Measurements from ENCODE around the gene LINGO1.

The LINGO1 gene

GRCh38 chr15:77565378-77565915, 67.3 kb downstream of the LINGO1 start:
- 70% methylated on average over 25 of the region's 25 CpGs for WGBS

GRCh38 chr15:77564938-77565337, 67.8 kb downstream of the LINGO1 start:
- no peak overlapping the region for H2BK15ac ChIP-seq (ENCODE audit: low read depth, poor library complexity, severe bottlenecking)
- no peak overlapping the region for H4K91ac ChIP-seq (ENCODE audit: low read length)
- no peak for DNase-seq
- H3K18ac ChIP-seq (ENCODE audit: low read depth in 1 of 2, low read length in 2 of 2), result no peak overlapping the region
- H3K27ac ChIP-seq (ENCODE audit: low read length, poor library complexity, severe bottlenecking), result no peak overlapping the region
- H3K4me1 ChIP-seq (ENCODE audit: control insufficient read depth, insufficient read depth, low read depth, low read length), result peaks cover 15% of the 10 kb centered on the region
- no peak overlapping the region for H2BK5ac ChIP-seq (ENCODE audit: low read depth, low read length, poor library complexity, severe bottlenecking)
- no peak overlapping the region for H3K9ac ChIP-seq (ENCODE audit: low read length)
- peak overlapping the region; percentile 56 for H4K8ac ChIP-seq (ENCODE audit: low read length)
- H2BK120ac ChIP-seq (ENCODE audit: low read depth, low read length), result no peak overlapping the region
- H3K23ac ChIP-seq (ENCODE audit: low read length in 2 of 2), result no peak overlapping the region
- H3K4ac ChIP-seq (ENCODE audit: low read depth in 1 of 2, low read length in 2 of 2), result no peak overlapping the region
- no peaks in the 10 kb centered on the region for H3K79me1 ChIP-seq (replicated peaks; ENCODE audit: low read length, poor library complexity, severe bottlenecking)
- no peak overlapping the region for H2AFZ ChIP-seq (ENCODE audit: low read depth, low read length)
- no peak overlapping the region for H2BK12ac ChIP-seq (ENCODE audit: low read length in 2 of 2)
- WGBS, result 69% methylated on average over 9 of the region's 9 CpGs
- H3K14ac ChIP-seq (ENCODE audit: low read length in 2 of 2), result no peak overlapping the region
- peaks cover 23 to 41% of the 10 kb centered on the region in 2 experiments for H3K27me3 ChIP-seq (ENCODE audit: control insufficient read depth in 1 of 2, insufficient read depth in 1 of 2, low read length in 2 of 2)
- no peaks in the 10 kb centered on the region for H3K9me3 ChIP-seq (ENCODE audit: control insufficient read depth, low read length)
- H3K4me3 ChIP-seq (ENCODE audit: insufficient read depth in 1 of 2, low read depth in 1 of 2, low read length in 2 of 2), result no peak overlapping the region
- no peak overlapping the region for H2AK5ac ChIP-seq (ENCODE audit: low read length, severe bottlenecking)
- no peaks in the 10 kb centered on the region for H3K36me3 ChIP-seq (ENCODE audit: control insufficient read depth in 1 of 2, insufficient read depth in 2 of 2, low read depth in 1 of 2, low read length in 2 of 2)
- no peak overlapping the region for H3K4me2 ChIP-seq (ENCODE audit: low read length, poor library complexity, severe bottlenecking)

More at GRCh38 chr15:77565378-77565915, 67.3 kb downstream of the LINGO1 start:
- H3K27ac ChIP-seq (ENCODE audit: low read length, poor library complexity, severe bottlenecking), result no peak overlapping the region
- H2AK5ac ChIP-seq (ENCODE audit: low read length, severe bottlenecking), result no peak overlapping the region
- peak overlapping the region; percentile 27 for H4K8ac ChIP-seq (ENCODE audit: low read length)
- H3K23ac ChIP-seq (ENCODE audit: low read length in 2 of 2), result no peak overlapping the region
- H2BK12ac ChIP-seq (ENCODE audit: low read length in 2 of 2), result no peak overlapping the region
- H3K14ac ChIP-seq (ENCODE audit: low read length in 2 of 2), result peak overlapping the region in 1 of 2 experiments; percentile 26
- H3K9ac ChIP-seq (ENCODE audit: low read length), result no peak overlapping the region
- no peak overlapping the region for H2BK120ac ChIP-seq (ENCODE audit: low read depth, low read length)
- peak overlapping the region; percentile 83 for H2BK15ac ChIP-seq (ENCODE audit: low read depth, poor library complexity, severe bottlenecking)
- H2BK5ac ChIP-seq (ENCODE audit: low read depth, low read length, poor library complexity, severe bottlenecking), result peak overlapping the region; percentile 49
- H3K4me3 ChIP-seq (ENCODE audit: insufficient read depth in 1 of 2, low read depth in 1 of 2, low read length in 2 of 2), result no peak overlapping the region
- no peak overlapping the region for H2AFZ ChIP-seq (ENCODE audit: low read depth, low read length)
- peak overlapping the region; percentile 58 for H4K91ac ChIP-seq (ENCODE audit: low read length)
- no peak overlapping the region for H3K18ac ChIP-seq (ENCODE audit: low read depth in 1 of 2, low read length in 2 of 2)
- H3K79me1 ChIP-seq (replicated peaks; ENCODE audit: low read length, poor library complexity, severe bottlenecking), result no peaks in the 10 kb centered on the region
- peak; percentile 28 for DNase-seq
- H3K9me3 ChIP-seq (ENCODE audit: control insufficient read depth, low read length), result no peaks in the 10 kb centered on the region
- no peaks in the 10 kb centered on the region for H3K36me3 ChIP-seq (ENCODE audit: control insufficient read depth in 1 of 2, insufficient read depth in 2 of 2, low read depth in 1 of 2, low read length in 2 of 2)
- no peak overlapping the region for H3K4me2 ChIP-seq (ENCODE audit: low read length, poor library complexity, severe bottlenecking)
- peaks cover 16% of the 10 kb centered on the region for H3K4me1 ChIP-seq (ENCODE audit: control insufficient read depth, insufficient read depth, low read depth, low read length)
- no peak overlapping the region for H3K4ac ChIP-seq (ENCODE audit: low read depth in 1 of 2, low read length in 2 of 2)
- peaks cover 23 to 41% of the 10 kb centered on the region in 2 experiments for H3K27me3 ChIP-seq (ENCODE audit: control insufficient read depth in 1 of 2, insufficient read depth in 1 of 2, low read length in 2 of 2)

GRCh38 chr15:77564341-77564740, 68.4 kb downstream of the LINGO1 start:
- Histone ChIP-seq H4K8ac (ENCODE audit: low read length) (no peak overlapping the region), H3K4ac (ENCODE audit: low read depth in 1 of 2, low read length in 2 of 2) (no peak overlapping the region), H3K36me3 (ENCODE audit: control insufficient read depth in 1 of 2, insufficient read depth in 2 of 2, low read depth in 1 of 2, low read length in 2 of 2) (no peaks in the 10 kb centered on the region), H3K4me3 (ENCODE audit: insufficient read depth in 1 of 2, low read depth in 1 of 2, low read length in 2 of 2) (no peak overlapping the region), H3K14ac (ENCODE audit: low read length in 2 of 2) (no peak overlapping the region), H3K4me2 (ENCODE audit: low read length, poor library complexity, severe bottlenecking) (no peak overlapping the region), H3K79me1 (replicated peaks; ENCODE audit: low read length, poor library complexity, severe bottlenecking) (no peaks in the 10 kb centered on the region), H3K27me3 (ENCODE audit: control insufficient read depth in 1 of 2, insufficient read depth in 1 of 2, low read length in 2 of 2) (peaks cover 23 to 41% of the 10 kb centered on the region in 2 experiments), H3K9me3 (ENCODE audit: control insufficient read depth, low read length) (no peaks in the 10 kb centered on the region), H3K23ac (ENCODE audit: low read length in 2 of 2) (no peak overlapping the region), H2BK15ac (ENCODE audit: low read depth, poor library complexity, severe bottlenecking) (no peak overlapping the region), H2BK120ac (ENCODE audit: low read depth, low read length) (no peak overlapping the region), H4K91ac (ENCODE audit: low read length) (no peak overlapping the region), H3K27ac (ENCODE audit: low read length, poor library complexity, severe bottlenecking) (no peak overlapping the region), H2AK5ac (ENCODE audit: low read length, severe bottlenecking) (no peak overlapping the region), H3K4me1 (ENCODE audit: control insufficient read depth, insufficient read depth, low read depth, low read length) (peaks cover 9% of the 10 kb centered on the region), H3K9ac (ENCODE audit: low read length) (no peak overlapping the region), H2BK12ac (ENCODE audit: low read length in 2 of 2) (no peak overlapping the region), H2AFZ (ENCODE audit: low read depth, low read length) (no peak overlapping the region), H2BK5ac (ENCODE audit: low read depth, low read length, poor library complexity, severe bottlenecking) (no peak overlapping the region), H3K18ac (ENCODE audit: low read depth in 1 of 2, low read length in 2 of 2) (no peak overlapping the region)
- 88% methylated on average over 3 of the region's 3 CpGs for WGBS
- DNase-seq, result no peak

GRCh38 chr15:77563623-77564156, 69.0 kb downstream of the LINGO1 start:
- no peak overlapping the region for H3K27ac ChIP-seq (ENCODE audit: low read length, poor library complexity, severe bottlenecking)
- no peak overlapping the region for H3K23ac ChIP-seq (ENCODE audit: low read length in 2 of 2)
- H3K4me2 ChIP-seq (ENCODE audit: low read length, poor library complexity, severe bottlenecking), result no peak overlapping the region
- H2BK5ac ChIP-seq (ENCODE audit: low read depth, low read length, poor library complexity, severe bottlenecking), result no peak overlapping the region
- no peak overlapping the region for H2BK15ac ChIP-seq (ENCODE audit: low read depth, poor library complexity, severe bottlenecking)
- H3K4me3 ChIP-seq (ENCODE audit: insufficient read depth in 1 of 2, low read depth in 1 of 2, low read length in 2 of 2), result no peak overlapping the region
- DNase-seq, result no peak
- H3K36me3 ChIP-seq (ENCODE audit: control insufficient read depth in 1 of 2, insufficient read depth in 2 of 2, low read depth in 1 of 2, low read length in 2 of 2), result no peaks in the 10 kb centered on the region
- H3K4me1 ChIP-seq (ENCODE audit: control insufficient read depth, insufficient read depth, low read depth, low read length), result peaks cover 5% of the 10 kb centered on the region
- H3K27me3 ChIP-seq (ENCODE audit: control insufficient read depth in 1 of 2, insufficient read depth in 1 of 2, low read length in 2 of 2), result peaks cover 23 to 41% of the 10 kb centered on the region in 2 experiments
- H2BK120ac ChIP-seq (ENCODE audit: low read depth, low read length), result no peak overlapping the region
- WGBS, result 64% methylated on average over 6 of the region's 6 CpGs
- no peak overlapping the region for H2AK5ac ChIP-seq (ENCODE audit: low read length, severe bottlenecking)
- no peak overlapping the region for H4K8ac ChIP-seq (ENCODE audit: low read length)
- no peaks in the 10 kb centered on the region for H3K79me1 ChIP-seq (replicated peaks; ENCODE audit: low read length, poor library complexity, severe bottlenecking)
- no peaks in the 10 kb centered on the region for H3K9me3 ChIP-seq (ENCODE audit: control insufficient read depth, low read length)
- H3K4ac ChIP-seq (ENCODE audit: low read depth in 1 of 2, low read length in 2 of 2), result no peak overlapping the region
- no peak overlapping the region for H4K91ac ChIP-seq (ENCODE audit: low read length)
- H3K18ac ChIP-seq (ENCODE audit: low read depth in 1 of 2, low read length in 2 of 2), result no peak overlapping the region
- no peak overlapping the region for H3K14ac ChIP-seq (ENCODE audit: low read length in 2 of 2)
- no peak overlapping the region for H3K9ac ChIP-seq (ENCODE audit: low read length)
- H2BK12ac ChIP-seq (ENCODE audit: low read length in 2 of 2), result no peak overlapping the region
- H2AFZ ChIP-seq (ENCODE audit: low read depth, low read length), result no peak overlapping the region
